HG03103 (cell line): ENCODE data around the gene MPDZ.
"Not testable (repeated sequence)": the region's sequence is repeated elsewhere in the genome, so short reads cannot be mapped to it uniquely, and the experiment has no call there.

Experiments used
- ATAC-seq: cut with Tn5 transposase; IDR thresholded peaks from one replicate; pipeline ENCODE4 v1.9.1; 2021; ENCODE audit warnings: low read depth; ENCODE audit not compliant: unreplicated experiment

MPDZ gene

DNA sequence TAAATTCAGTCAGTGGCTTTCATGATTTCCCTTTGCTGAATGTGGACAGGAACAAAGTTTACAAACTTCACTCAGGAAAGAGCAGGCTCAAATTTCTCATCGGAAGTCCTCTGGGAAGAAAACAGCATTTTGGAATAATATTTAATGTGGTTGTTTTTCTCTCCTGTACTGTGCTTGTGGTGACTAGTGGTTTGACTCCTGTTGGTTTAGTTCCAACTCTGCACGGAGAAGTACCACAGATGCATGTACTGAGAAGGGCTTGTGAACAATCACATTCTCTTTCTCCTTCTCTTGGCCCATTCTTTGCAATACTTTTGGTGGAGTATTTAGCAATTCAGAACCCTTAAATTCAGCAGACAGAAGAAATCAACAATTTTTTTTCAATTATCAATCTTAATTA, 13.3 kb downstream of the MPDZ start:
- ATAC-seq: no peak

DNA sequence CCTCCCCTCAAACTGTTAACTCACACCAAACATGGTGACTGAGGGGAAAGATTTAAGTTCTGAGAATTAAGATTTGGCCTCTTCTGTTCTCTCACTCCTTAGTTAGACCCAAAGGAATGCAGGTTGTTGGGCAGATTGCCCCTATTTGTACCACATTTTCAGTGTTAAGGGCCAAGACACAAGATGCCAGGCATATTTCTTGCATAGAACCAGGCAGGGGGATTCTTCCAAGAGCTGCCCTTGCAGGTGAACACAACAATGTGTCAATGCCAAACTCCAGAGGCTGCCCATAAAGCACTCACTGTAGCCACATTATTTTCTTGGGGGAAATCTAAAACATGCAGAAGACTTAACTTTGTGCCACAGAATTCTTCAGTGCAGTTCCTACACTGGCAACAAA, 14.7 kb downstream of the MPDZ start:
- ATAC-seq: no peak

DNA sequence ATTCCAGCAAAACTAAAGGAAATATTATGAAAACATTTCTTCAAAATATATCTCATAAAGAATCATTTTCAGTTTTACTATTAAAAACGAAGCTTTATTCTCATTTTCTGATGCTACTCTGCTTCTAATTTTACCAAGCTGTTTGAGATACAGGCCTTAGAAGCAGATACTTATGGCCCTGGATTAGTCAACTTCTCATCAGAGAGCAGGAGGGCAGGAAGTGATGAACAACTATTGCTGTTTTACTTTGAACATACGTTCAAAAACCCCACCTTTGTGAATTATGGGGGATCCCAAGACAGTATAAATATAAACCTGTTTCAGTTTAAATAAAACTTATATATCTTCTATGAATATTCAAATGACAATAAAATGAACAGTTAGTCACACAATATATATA, 16.0 kb downstream of the MPDZ start:
- no peak for ATAC-seq

DNA sequence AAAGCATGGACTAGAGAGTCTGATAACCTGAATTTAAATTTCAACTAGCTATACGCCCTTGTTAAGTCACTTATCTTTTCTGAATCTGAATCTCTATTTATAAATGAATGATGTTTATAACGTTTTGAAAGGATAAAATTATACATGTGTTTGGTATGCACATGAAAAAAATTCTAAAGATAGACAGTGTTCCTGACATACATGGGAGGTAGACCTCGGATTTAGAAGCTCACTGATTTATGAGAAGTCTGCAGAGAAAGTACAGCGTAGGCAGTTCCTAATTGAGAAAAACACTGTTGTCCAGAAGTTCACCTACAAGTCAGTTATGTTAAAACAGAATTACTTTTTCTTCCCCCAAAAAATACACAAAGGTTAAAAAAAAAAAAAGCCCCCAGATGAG, 26.6 kb downstream of the MPDZ start:
- ATAC-seq: no peak

DNA sequence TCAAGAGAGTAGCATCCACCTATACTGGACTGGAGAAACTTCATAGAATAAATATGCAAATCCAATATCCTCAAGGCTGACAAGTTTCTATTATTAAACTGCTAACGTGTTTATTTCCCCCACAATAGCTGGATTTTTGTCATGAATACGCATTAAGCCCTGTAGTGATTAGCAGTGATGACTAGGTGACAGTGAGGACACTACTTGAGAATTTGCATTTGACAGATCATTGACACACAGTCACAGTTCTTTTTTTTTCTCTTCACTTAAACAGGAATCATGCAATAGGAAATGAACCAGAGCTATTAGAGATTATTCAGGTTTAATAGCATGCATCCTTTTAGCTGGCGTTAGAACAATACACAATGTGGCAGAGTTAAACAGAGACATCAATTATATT, 35.3 kb downstream of the MPDZ start:
- no peak for ATAC-seq

DNA sequence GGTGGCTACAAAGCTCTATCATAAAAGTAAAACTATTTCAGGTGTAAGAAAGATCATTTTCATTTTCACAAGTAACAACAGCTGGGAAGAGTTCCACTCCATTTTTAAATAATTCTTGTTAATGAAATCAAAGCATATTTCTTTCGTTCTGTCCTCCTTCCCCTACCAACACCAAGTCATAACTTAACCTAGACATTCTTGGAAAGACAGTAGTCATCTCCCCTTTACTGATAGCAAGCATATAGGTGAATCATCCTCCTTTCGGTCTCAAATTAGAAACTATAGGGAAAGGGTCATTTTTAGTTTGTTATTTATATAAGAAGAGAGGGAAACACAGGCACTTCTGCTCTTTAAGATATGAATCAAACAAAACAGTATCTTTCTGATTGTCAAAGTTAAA, 38.2 kb downstream of the MPDZ start:
- ATAC-seq: no peak

DNA sequence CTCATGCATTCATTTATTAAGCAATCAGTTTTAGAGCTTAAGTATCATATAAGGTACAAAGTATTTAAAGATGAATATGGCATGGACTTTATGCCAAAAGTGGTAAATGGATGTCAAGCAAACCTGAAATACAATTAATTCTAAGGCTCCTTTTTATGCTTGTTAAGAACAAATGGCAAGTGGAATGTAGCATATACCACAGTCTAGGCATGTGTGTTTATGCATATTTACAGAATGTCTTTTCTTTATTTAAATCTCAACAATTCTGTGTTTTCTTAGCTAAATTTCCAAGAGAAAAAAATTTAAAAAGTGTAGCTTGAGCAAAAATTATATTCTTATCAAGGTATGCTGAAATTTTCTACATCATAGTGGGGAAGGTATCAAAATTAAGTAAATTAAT, 39.8 kb downstream of the MPDZ start:
- ATAC-seq: no peak

DNA sequence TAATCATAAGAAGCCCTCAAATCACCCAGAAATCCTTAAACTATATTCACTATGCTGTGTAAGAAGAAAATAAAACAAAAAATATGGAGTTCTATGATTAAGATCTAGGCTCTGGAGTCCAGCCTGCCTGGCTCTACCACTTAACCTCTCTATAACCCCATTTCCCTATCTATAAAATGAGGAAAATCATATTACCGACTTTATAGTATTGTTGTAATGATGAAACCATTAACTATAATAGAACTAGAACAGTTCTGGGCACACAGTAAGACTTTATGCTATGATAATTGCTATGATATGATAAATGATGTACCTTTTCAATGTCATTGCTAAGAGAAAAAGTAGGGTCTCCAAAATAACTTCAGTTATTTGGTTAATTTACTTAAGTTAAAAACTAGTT, 40.3 kb downstream of the MPDZ start:
- no peak for ATAC-seq

DNA sequence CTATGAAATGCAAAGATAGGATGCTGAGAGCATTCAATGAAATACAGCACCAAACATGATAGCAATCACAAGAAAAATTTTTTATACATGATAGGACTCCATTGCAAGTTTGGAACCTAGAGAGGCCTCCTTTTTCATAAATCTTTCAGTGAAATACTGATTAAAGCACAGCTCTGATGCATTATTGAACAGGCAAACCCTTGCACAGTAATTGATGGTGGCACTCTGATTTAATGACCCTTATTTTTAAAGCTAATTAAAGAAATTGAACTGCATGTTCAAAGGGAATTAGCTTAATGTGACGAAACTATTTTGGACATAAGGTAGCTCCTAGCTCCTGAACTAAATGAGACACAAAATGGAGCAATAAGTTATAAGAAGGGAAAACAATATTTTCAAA, 44.6 kb downstream of the MPDZ start:
- ATAC-seq: no peak

DNA sequence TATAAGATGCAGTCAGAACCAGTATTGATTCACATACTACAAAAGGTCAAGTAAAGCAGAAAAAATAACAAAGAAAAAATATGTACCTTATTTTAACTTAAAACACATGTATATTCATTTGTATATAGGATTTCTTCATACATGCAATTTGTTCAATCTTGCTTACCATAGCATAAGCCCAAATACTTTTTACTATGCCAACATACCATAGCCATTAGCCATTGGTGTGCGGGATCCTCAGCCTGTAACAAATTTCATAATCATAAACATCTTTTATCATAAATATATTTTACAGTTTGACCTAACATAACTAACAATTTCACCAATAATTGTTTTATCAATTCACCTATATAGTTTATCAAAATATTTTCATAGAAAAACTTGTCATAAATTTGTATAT, 51.1 kb downstream of the MPDZ start:
- ATAC-seq: no peak

DNA sequence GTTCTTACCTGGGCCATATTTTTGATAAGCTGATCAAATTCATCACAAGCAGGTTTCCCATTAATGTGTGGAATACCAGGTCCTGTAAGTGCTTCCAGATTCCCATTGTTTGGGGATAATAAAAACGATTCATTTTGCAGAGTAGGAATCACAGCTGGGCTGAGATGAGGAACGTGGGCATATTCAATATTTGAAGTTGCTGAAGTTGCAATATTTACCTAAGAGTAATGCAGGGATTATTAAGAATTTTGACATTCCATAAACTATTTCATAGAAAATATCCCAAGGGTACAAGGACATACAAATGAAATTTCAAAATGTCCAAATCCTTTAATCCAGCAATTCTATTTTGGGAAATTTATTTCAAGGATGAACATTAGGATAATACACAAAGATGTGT, 55.1 kb downstream of the MPDZ start:
- ATAC-seq: no peak

DNA sequence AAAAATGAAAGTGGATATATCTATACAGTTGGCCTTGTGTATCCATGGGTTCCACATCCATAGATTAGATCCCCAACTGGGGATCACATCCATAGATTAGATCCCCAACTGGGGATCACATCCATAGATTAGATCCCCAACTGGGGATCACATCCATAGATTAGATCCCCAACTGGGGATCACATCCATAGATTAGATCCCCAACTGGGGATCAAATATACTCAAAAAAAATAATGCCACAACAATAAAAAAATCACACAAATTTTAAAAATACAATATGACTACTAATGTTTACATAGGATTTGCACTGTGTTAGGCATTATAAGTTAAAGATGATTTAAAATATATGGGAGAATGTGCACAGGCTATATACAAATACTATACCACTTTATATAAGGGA, 56.8 kb downstream of the MPDZ start:
- ATAC-seq: not testable (repeated sequence)

DNA sequence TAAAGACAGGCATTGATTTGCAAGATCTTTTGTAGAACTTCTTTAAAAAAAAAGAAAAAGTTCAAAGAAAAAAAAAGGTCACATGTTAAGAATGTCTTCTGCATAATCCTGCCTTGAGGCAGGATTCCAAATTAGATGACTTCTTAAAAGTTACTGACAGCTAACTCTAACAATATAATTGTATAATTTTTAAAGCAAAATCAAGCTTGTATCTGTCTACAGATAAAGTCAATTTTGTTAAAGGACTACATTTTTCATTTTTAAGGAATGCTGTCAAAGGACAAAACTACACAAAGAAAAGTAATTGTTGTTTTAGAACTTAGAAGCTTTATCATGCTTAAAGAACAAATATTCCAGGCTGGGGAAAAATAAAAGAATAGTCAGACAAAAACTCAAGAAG, 57.8 kb downstream of the MPDZ start:
- ATAC-seq: no peak

DNA sequence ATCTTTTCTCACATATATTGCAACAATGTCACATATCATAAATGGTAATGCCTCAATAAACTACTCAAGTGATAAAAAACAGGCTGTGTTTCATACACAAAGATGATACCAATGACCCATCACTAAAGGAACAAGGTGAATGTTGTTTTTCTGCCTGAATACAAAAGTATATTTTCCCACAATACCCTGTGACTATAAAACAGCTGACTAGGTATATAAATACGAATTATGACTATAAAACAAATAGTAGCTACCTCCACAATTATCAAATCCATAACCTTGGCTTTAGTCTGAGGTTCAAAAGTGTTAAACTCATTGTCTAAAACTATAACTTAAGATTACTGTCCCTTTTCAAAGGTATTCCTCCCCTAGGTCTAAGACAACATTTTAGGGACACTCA, 58.7 kb downstream of the MPDZ start:
- no peak for ATAC-seq

DNA sequence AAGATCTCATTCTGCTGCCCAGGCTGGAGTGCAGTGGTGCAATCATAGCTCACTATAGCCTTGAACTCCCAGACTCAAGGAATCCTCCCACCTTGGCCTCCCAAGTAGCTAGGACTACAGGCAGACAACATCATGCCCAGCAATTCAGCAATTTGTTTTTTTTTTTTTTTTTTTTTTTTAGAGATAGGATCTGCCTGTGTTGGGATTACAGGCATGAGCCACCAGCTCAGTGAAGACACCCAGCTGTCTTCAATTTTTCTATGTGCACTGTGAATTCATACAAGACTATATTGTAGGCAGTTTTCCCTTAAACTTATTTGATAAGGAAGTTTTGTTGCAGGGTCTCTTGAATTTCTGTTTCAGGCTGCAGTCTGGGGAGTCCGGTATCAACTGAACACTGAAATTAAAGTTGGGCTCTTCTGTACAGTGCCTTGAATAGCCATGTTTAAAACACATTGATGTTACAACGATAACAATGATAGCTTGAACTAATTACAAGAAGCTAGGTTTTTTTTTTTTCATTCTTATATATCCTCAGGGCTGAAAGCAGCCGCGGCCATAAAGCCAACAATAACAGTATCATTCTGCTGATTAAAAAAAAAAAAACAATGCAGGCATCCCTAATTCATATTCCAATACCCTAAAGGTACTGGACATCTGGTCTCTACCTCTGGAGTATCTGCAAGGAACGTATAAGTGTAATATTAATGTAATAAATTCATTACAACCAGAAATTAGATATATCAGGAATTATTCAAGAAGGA, 63.5 kb downstream of the MPDZ start:
- ATAC-seq: no peak

DNA sequence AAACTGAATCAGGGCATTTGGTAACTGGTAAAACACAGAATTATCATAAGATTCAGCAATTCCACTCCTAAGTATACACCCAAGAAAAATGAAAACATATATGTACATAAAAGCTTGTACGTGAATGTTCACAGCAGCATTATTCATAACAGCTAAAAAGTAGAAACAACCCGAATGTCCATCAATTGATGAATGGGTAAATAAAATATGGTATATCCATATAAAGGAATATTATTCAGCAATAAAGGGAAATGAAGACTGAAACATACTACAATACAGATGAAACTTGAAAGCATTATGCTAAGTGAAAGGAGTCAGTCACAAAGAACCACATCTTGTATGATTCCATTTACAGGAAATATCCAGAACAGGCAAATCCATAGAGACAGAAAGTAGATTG, 65.5 kb downstream of the MPDZ start:
- ATAC-seq: no peak

DNA sequence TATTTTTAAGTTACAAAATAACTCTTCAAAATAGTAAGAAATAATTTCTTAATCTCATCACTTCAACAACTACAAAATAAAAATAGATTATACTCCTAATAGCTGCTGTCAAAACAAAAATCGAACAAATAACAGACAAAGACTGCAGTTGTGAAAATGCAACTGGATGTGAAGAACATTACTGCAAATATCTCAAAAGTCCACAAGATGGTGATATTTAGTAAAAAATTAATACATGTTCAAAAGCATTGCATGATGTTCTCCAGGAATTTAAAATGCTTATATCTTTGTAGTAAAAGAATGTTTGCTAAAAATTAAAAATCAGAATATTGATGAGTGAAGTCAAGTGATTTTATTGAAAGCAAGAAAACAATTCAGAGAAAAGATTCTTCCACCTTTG, 66.2 kb downstream of the MPDZ start:
- no peak for ATAC-seq

DNA sequence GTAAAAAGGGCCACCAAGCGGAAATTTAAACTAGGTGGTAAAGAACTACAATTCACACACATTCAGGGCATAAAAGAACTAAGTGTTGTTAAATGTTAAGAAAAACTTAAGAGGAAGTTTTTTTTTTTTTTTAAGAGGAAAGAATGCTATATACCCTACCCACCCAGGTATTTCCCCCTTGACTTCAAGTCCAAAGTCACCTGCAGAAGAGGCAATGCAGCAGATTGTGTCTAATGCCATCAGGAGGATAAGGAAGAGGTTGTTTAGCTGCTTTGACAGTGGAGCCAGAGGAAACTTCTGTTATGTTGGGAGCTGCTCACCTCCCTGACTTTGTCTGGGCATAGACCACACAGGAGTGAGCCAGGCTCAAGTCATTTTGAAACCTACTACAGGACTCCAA, 69.2 kb downstream of the MPDZ start:
- ATAC-seq: no peak

DNA sequence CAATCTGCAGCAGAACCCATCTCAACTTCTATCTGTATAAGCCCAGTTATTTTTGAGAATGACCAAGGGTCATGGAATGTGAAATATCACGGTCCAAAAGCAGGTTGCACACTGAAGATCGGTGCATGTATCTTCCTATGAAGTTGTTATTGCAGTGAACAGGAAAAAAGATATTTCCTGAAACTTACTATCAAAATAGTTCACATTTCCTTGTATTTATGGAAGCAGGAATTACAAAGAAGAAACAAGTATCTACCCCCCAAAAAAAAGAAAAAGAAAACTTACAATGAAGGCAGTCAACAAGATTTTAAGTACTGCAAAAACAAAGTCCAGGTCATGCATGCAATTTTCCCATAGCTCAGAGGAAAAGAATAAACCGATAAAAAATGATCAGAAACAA, 70.0 kb downstream of the MPDZ start:
- no peak for ATAC-seq

DNA sequence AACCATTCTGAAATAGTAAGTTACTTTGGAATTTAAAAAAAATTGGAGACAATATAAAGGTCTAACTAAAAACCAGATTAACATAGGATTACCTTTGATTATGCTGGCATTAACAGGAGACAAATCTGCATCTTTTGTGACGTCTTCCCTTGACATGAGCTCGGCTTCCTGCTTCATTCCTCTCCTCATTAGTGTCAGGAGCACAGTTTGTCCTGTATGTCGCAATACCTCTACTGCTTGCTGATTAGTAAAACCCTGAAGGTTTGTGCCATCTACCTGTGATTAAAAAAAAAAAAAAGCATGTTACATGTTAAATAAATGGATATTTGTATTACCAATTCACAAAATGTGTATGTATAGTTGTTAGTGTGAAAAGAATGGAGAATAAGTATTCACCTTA, 73.7 kb downstream of the MPDZ start:
- ATAC-seq: no peak

DNA sequence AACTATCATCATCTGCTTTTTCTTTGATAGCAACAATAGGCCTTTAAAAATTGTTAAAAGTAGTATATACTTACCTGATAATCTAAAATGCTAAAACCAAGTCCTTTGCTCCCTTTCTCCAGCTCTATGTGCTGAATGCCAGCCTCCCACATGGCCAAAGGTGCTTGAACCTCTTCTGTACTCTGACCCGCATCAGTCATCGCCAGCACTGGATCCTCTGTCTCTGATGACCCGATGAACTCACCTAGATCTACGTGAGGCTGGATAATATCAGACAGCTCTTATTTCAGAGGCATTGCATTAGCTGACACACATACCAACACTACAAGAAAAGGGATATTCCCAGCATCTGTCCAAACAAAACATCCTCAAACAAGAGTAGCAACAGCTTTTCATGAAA, 89.5 kb downstream of the MPDZ start:
- no peak for ATAC-seq

DNA sequence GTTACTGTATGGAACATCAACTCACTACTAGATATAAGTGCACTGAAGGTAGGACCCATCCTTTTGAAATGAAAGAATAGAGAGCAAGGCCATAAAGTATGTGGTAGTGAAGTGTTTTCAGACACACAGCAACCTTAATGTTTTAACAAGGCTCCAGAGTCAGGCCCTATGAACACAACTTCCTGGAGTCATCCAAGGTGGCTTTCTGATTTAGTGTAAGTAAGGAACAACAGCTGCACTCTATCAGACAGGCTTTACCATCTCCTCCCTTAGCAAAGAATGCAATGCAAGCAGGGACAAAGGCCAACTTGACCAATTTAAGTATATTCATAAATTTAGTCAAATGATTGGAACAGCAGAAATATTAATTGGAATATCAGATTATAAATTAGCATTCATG, 90.1 kb downstream of the MPDZ start:
- no peak for ATAC-seq

DNA sequence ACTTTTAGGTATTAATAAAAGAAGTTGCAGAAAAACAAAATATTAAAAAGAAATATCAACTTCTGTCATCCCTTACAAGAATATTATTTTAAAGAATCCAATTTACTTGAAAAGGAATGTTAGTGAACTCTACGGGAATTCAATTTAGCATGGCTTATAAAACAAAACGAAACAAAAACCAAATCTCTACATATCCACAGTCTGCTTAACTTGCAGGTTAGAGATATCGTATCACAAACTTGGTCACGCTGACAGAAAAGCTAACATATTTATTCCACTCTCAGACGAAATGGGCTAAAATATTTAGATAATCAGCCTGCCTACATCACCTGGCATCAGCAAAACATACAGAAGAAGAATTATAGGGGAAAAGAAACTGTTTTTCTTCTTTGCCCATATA, 92.7 kb downstream of the MPDZ start:
- ATAC-seq: no peak
